HUES48 (cell line): ENCODE results near the gene SAMD11.
"Not testable (repeated sequence)": the region's sequence is repeated elsewhere in the genome, so short reads cannot be mapped to it uniquely, and the experiment has no call there.

Experiments
- H3K27ac ChIP-seq: one replicate; pipeline ENCODE4 v1.7.0; 2013; ENCODE audit warnings: low read depth, low read length, inconsistent platforms
- H3K27me3 ChIP-seq: 2 replicates; pipeline ENCODE4 v1.6.1; 2013; ENCODE audit warnings: mild to moderate bottlenecking, low read length; ENCODE audit not compliant: control insufficient read depth, insufficient read depth
- H3K36me3 ChIP-seq: 2 replicates; pipeline ENCODE4 v1.6.1; 2013; ENCODE audit warnings: low read length; ENCODE audit not compliant: control insufficient read depth, insufficient read depth
- H3K4me1 ChIP-seq: 2 replicates; pipeline ENCODE4 v1.6.1; 2013; ENCODE audit warnings: mild to moderate bottlenecking, low read length; ENCODE audit not compliant: control insufficient read depth, insufficient read depth
- H3K4me3 ChIP-seq: 2 replicates; pipeline ENCODE4 v1.5.1; 2013; ENCODE audit warnings: mild to moderate bottlenecking, low read depth, low read length
- H3K9ac ChIP-seq: 2 replicates; pipeline ENCODE4 v1.6.1; 2013; ENCODE audit warnings: mild to moderate bottlenecking, low read depth, low read length, moderate library complexity
- H3K9me3 ChIP-seq: 2 replicates; pipeline ENCODE4 v1.6.1; 2013; ENCODE audit warnings: low read length; ENCODE audit not compliant: control insufficient read depth, insufficient read depth

The SAMD11 gene

GRCh38 chr1:944341-945325 is 20.9 kb downstream of the SAMD11 start:
- no peak overlapping the region for H3K27ac ChIP-seq
- H3K4me1 ChIP-seq = peaks cover 13% of the 10 kb centered on the region
- peaks cover 47% of the 10 kb centered on the region for H3K36me3 ChIP-seq
- no peak overlapping the region for H3K4me3 ChIP-seq
- H3K9ac ChIP-seq = no peak overlapping the region
- H3K27me3 ChIP-seq = peaks cover 37% of the 10 kb centered on the region
- H3K9me3 ChIP-seq = no peaks in the 10 kb centered on the region

- Histone ChIP-seq H3K36me3 (peaks cover 60% of the 10 kb centered on the region), H3K4me1 (peaks cover 6% of the 10 kb centered on the region; the same call in 1 of the 2 replicates)
These were observed 22.2 kb downstream of the SAMD11 start for GRCh38 chr1:945688-946556.

GRCh38 chr1:946811-947210 is 23.1 kb downstream of the SAMD11 start:
- Histone ChIP-seq H3K27me3 (peaks cover 16% of the 10 kb centered on the region), H3K36me3 (peaks cover 65% of the 10 kb centered on the region)
- not testable (repeated sequence) for H3K27ac ChIP-seq, H3K9me3 ChIP-seq, H3K4me1 ChIP-seq, H3K9ac ChIP-seq, H3K4me3 ChIP-seq

More at GRCh38 chr1:945688-946556, 22.2 kb downstream of the SAMD11 start:
- Histone ChIP-seq H3K9ac (no peak overlapping the region), H3K27ac (no peak overlapping the region), H3K4me3 (no peak overlapping the region), H3K27me3 (peaks cover 24% of the 10 kb centered on the region), H3K9me3 (no peaks in the 10 kb centered on the region)

GRCh38 chr1:947958-948357 is 24.2 kb downstream of the SAMD11 start:
- Histone ChIP-seq H3K9me3 (no peaks in the 10 kb centered on the region), H3K27me3 (peaks cover 5% of the 10 kb centered on the region), H3K36me3 (peaks cover 77% of the 10 kb centered on the region), H3K9ac (no peak overlapping the region), H3K4me1 (peaks cover 3% of the 10 kb centered on the region; the same call in 1 of the 2 replicates), H3K27ac (no peak overlapping the region), H3K4me3 (no peak overlapping the region)

GRCh38 chr1:950268-950667 is 26.5 kb downstream of the SAMD11 start:
- no peaks in the 10 kb centered on the region for H3K27me3 ChIP-seq
- H3K9ac ChIP-seq = no peak overlapping the region
- no peak overlapping the region for H3K27ac ChIP-seq
- no peaks in the 10 kb centered on the region for H3K4me1 ChIP-seq
- no peaks in the 10 kb centered on the region for H3K9me3 ChIP-seq
- peaks cover 93% of the 10 kb centered on the region for H3K36me3 ChIP-seq
- no peak overlapping the region for H3K4me3 ChIP-seq

GRCh38 chr1:950881-951280 is 27.2 kb downstream of the SAMD11 start:
- Histone ChIP-seq H3K9ac (no peak overlapping the region), H3K4me1 (no peaks in the 10 kb centered on the region), H3K36me3 (peaks cover 94% of the 10 kb centered on the region), H3K4me3 (no peak overlapping the region), H3K9me3 (no peaks in the 10 kb centered on the region), H3K27me3 (no peaks in the 10 kb centered on the region), H3K27ac (no peak overlapping the region)

- H3K4me3 ChIP-seq = no peak overlapping the region
- peaks cover 94% of the 10 kb centered on the region for H3K36me3 ChIP-seq
- H3K27me3 ChIP-seq = no peaks in the 10 kb centered on the region
- H3K27ac ChIP-seq = no peak overlapping the region
- H3K9me3 ChIP-seq = no peaks in the 10 kb centered on the region
- H3K9ac ChIP-seq = no peak overlapping the region
- H3K4me1 ChIP-seq = no peaks in the 10 kb centered on the region
These were observed 27.6 kb downstream of the SAMD11 start for GRCh38 chr1:951364-951763.

- Histone ChIP-seq H3K9ac (no peak overlapping the region), H3K4me1 (no peaks in the 10 kb centered on the region), H3K27me3 (no peaks in the 10 kb centered on the region), H3K36me3 (peaks cover 95% of the 10 kb centered on the region), H3K4me3 (no peak overlapping the region), H3K27ac (no peak overlapping the region), H3K9me3 (no peaks in the 10 kb centered on the region)
These were observed 28.5 kb downstream of the SAMD11 start for GRCh38 chr1:952201-952600.

GRCh38 chr1:952603-953002 is 28.9 kb downstream of the SAMD11 start:
- H3K9ac ChIP-seq = no peak overlapping the region
- H3K4me3 ChIP-seq = no peak overlapping the region
- peaks cover 92% of the 10 kb centered on the region for H3K36me3 ChIP-seq
- H3K9me3 ChIP-seq = no peaks in the 10 kb centered on the region
- no peak overlapping the region for H3K27ac ChIP-seq
- no peaks in the 10 kb centered on the region for H3K4me1 ChIP-seq
- no peaks in the 10 kb centered on the region for H3K27me3 ChIP-seq

GRCh38 chr1:953524-954320 is 30.0 kb downstream of the SAMD11 start:
- no peaks in the 10 kb centered on the region for H3K9me3 ChIP-seq
- peaks cover 82% of the 10 kb centered on the region for H3K36me3 ChIP-seq
- no peak overlapping the region for H3K4me3 ChIP-seq
- no peak overlapping the region for H3K9ac ChIP-seq
- H3K27ac ChIP-seq = no peak overlapping the region
- H3K4me1 ChIP-seq = no peaks in the 10 kb centered on the region
- H3K27me3 ChIP-seq = no peaks in the 10 kb centered on the region
